Aorta (tissue), 5 donors: Measurements from ENCODE around the gene LNPEP. TPM values are rescaled to one million over a fixed set of nuclear protein-coding genes. Genes with fewer than 3 reads are reported as not detected.

ENCODE experiments used
- ATAC-seq: fragments of 200-7000 bp; cut with Tn5 transposase; one replicate; pipeline ENCODE4 v1.9.1; 2022; ENCODE audit warnings: moderate library complexity; ENCODE audit not compliant: low FRiP score
- DNase-seq, 2 donors: peaks; one replicate each; pipeline ENCODE4 v3.0.0-alpha.2; 2020
- H3K27ac ChIP-seq, 2 donors: one replicate each; pipeline ENCODE4 v1.5.1; 2013; ENCODE audit warnings: low read length in 2 of 2, mild to moderate bottlenecking in 2 of 2, moderate library complexity in 2 of 2, control low read depth in 1 of 2, inconsistent platforms in 1 of 2, low read depth in 1 of 2
- H3K27me3 ChIP-seq, 2 donors: one replicate each; pipeline ENCODE4 v1.6.1; 2013; ENCODE audit warnings: control low read depth in 1 of 2, low read length in 1 of 2, mild to moderate bottlenecking in 1 of 2, moderate library complexity in 1 of 2; ENCODE audit not compliant: insufficient read depth in 2 of 2, control insufficient read depth in 1 of 2
- H3K36me3 ChIP-seq, 2 donors: one replicate each; pipeline ENCODE4 v1.6.1; 2013; ENCODE audit warnings: control low read depth in 1 of 2, low read length in 1 of 2, mild to moderate bottlenecking in 1 of 2; ENCODE audit not compliant: insufficient read depth in 2 of 2, control insufficient read depth in 1 of 2
- H3K4me1 ChIP-seq, 2 donors: one replicate each; pipeline ENCODE4 v1.6.1; 2013; ENCODE audit warnings: low read length in 2 of 2, control low read depth in 1 of 2, mild to moderate bottlenecking in 1 of 2, moderate library complexity in 1 of 2; ENCODE audit not compliant: insufficient read depth in 2 of 2, control insufficient read depth in 1 of 2
- H3K4me3 ChIP-seq, 2 donors: one replicate each; pipeline ENCODE4 v1.5.1; 2013; ENCODE audit warnings: low read length in 2 of 2, control low read depth in 1 of 2, mild to moderate bottlenecking in 1 of 2
- H3K9me3 ChIP-seq: one replicate; pipeline ENCODE4 v1.6.1; 2013; ENCODE audit warnings: mild to moderate bottlenecking, low read length; ENCODE audit not compliant: control insufficient read depth
- whole genome bisulfite sequencing, 2 donors: extraction: QIAGEN DNeasy Blood & Tissue Kit; methylation state at CpG; one replicate each; pipeline ENCODE4 v1.1.7; 2013; 5-methylcytosine and 5-hydroxymethylcytosine counted together
- intact Hi-C, 2 donors: fragments of 100-400 bp; cut with DNase I; formaldehyde crosslinking; loops; one replicate each; pipeline versions ENCODE4 v1.14.2 to v1.15.0; 2022
- polyA plus RNA-seq, 2 donors: library from polyadenylated mRNA; stranded (reverse); fragments of 200-250 nt; gene quantifications; one replicate each; pipeline ENCODE4 v1.2.3, GENCODE V29; 2013
- total RNA-seq, 2 donors: library from RNA; stranded (reverse); fragmentation: NEBNext Ultra II Directional; extraction: Animal tissue kit (Norgen Biotek cat#: 25700); gene quantifications; one replicate each; pipeline ENCODE4 v1.2.1, GENCODE V29; 2021
- donor health status: healthy with polysubstance abuse.
- donor health status: Bipolar disorder and iron deficiency.
- donor health status: DM: no; HTN: no; CAD: no.
- donor health status: DM: no; HTN: no; CAD: no.
- donor health status: DM: yes; HTN: yes; CAD: no.

Gene LNPEP
- total and polyA plus RNA-seq, 4 donors, result 3.1 to 69.8 (median 29.5) TPM

DNA sequence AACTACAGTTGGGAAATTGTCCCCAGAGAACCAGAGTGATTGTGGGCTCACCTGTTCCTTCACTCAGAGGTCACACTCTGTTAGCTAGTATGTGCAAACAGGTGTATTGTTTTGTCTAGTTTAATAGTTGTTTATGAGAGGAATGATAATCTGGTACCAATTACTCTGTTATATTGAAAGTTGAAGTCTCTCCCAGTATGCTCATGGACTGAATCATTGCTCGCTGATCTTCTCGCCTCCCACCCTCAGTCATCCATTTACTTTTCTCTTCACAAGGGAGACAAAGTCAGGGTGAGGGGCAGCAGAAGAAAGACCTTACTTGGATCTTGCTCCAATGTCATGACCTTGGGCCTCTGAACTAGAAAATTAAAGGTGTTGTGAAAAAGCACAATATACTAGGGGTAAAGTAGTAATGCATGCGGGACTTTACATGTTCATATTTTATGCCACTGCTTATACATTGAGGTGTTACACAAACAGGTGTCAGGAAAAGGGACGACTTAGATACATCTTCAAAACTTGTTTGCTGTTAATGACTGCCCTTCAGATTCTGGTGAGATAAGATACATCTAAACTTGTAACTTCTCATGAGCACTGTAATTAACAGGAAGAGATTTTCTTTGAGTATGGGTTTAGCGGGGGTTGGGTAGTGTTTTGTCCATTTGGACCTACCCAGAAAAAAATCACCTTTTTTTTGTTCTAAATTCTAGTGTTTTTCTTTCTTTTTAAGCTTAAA lies 36.9 kb downstream of the LNPEP start:
- peaks cover 1 to 3% of the 10 kb centered on the region in 2 donors for H3K4me1 ChIP-seq
- H3K9me3 ChIP-seq, result no peaks in the 10 kb centered on the region
- H3K4me3 ChIP-seq, result no peak overlapping the region
- no peaks in the 10 kb centered on the region for H3K36me3 ChIP-seq
- no peak overlapping the region for H3K27ac ChIP-seq
- WGBS, 2 donors, result 97% methylated on average over 5 of the region's 5 CpGs
- no peak for DNase-seq
- ATAC-seq, result no peak
- no peaks in the 10 kb centered on the region for H3K27me3 ChIP-seq
- intact Hi-C loops, result no loop called here

DNA sequence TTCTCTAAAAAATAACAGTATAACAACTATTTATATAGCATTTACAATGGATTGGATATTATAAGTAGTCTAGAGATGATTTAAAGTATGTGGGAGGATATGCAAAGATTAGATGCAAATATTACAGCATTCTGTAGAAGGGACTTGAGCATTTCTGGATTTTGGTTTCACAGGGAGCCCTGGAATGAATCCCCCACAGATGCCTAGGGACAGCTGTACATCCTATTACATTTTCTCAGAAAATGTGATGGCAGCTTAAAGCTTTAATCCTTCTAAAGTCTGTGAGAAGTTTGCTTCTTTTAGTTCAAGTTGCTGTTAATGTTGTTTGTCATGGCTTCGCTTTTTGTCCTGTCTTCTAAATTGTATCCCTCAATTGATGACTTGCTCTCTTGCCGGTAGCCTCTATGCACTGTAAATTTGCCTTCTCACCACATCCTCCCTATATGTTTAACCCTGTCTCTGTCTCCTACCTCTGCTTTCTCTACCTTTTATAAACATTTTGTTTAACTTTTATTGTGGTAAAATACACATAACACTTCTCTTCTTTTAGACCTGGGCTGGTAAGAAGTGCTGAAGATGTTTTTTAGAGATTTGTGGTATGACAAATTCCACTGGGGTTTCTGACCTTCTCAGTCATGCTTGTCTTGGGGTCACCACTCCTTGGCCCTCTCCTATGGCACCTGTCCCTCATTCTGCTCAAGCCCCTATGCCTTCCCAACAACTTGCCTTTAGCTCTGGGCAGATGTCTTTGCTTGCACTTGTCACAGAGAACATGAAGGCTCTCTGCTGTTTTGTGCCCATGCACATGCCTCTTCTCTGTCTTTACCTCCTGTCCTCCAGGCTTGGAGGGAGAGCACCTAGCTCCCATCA lies 37.9 kb downstream of the LNPEP start:
- H3K27ac ChIP-seq, result no peak overlapping the region
- 91 to 92% methylated on average over 2 of the region's 2 CpGs for WGBS, 2 donors
- DNase-seq, result no peak

DNA sequence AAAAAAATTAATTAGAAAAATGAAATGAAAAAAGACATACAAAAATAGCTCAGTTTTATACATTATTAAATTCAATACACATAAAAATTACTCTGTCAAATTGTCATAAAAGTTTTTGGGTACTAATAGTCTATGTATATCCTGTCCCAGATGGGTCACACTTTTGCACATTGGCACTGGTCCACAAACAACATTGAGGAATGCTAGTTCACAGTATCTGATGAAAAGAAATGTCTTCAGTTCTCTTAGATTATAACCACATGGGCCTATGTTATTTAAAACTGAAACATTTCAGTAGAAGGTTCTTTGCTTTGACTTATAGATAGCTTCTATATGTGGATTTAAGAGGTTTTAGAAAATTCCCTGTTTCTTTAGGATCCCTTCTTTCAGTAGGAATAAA lies 39.8 kb downstream of the LNPEP start:
- Histone ChIP-seq H3K27ac (no peak overlapping the region), H3K36me3 (peaks cover 0 to 3% of the 10 kb centered on the region in 2 donors), H3K27me3 (no peaks in the 10 kb centered on the region), H3K4me1 (peaks cover 1 to 3% of the 10 kb centered on the region in 2 donors), H3K4me3 (no peak overlapping the region), H3K9me3 (no peaks in the 10 kb centered on the region)
- ATAC-seq, result no peak
- no peak for DNase-seq
- intact Hi-C loops, result no loop called here

More for the DNA sequence above, 37.9 kb downstream of the LNPEP start:
- Histone ChIP-seq H3K4me1 (peaks cover 1 to 3% of the 10 kb centered on the region in 2 donors), H3K9me3 (no peaks in the 10 kb centered on the region), H3K36me3 (no peaks in the 10 kb centered on the region), H3K4me3 (no peak overlapping the region), H3K27me3 (no peaks in the 10 kb centered on the region)
- no peak for ATAC-seq
- intact Hi-C loops, result no loop called here

DNA sequence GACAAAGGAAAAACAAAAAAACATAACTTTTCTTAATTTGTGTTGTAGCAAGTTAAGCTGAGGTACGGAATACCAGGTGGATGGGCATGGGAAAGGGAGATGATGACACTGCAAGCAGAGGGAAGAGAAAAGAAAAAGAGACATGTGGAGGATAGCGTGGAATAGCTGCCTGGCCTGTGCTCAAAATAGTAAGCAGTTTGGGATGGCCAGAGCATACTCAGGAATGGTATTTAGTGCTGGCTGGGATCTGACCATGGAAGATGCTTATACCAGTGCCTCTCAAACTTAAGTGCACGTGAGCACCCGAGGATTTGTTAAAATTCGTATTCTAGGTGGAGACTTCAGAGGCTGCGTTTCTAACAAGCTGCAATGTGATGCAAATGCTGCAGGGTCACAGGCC lies 41.3 kb downstream of the LNPEP start:
- no peaks in the 10 kb centered on the region for H3K27me3 ChIP-seq
- no peak for DNase-seq
- no peak for ATAC-seq
- H3K4me3 ChIP-seq, result no peak overlapping the region
- 74 to 81% methylated on average over 6 of the region's 6 CpGs for WGBS, 2 donors
- H3K4me1 ChIP-seq, result peaks cover 1 to 3% of the 10 kb centered on the region in 2 donors
- intact Hi-C loops, result no loop called here
- no peaks in the 10 kb centered on the region for H3K9me3 ChIP-seq
- H3K27ac ChIP-seq, result no peak overlapping the region
- peaks cover 0 to 3% of the 10 kb centered on the region in 2 donors for H3K36me3 ChIP-seq

DNA sequence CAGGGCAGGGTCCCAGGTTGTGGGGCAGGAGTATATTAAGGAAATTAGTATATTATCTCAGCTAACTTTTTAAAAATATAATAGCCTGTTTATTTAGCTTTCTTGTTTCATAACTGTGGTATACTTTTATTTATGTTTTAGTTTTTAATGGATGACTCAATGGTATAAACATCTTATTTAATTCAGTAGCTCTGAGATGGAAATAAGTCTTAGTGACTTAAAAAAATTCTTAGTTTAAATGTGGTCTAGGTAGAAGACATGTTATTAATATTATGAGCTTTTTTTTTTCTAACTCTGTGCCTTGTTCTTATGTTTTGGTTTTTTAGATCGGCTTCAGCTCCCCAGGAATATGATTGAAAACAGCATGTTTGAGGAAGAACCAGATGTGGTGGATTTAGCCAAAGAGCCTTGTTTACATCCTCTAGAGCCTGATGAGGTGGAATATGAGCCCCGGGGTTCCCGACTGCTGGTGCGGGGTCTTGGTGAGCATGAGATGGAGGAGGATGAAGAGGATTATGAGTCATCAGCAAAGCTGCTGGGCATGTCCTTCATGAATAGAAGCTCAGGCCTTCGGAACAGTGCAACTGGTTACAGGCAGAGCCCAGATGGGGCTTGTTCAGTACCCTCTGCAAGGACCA lies 43.1 kb downstream of the LNPEP start:
- DNase-seq (no peak), ATAC-seq (no peak)
- Histone ChIP-seq H3K9me3 (no peaks in the 10 kb centered on the region), H3K27ac (no peak overlapping the region), H3K36me3 (peaks cover 0 to 3% of the 10 kb centered on the region in 2 donors), H3K4me1 (peaks cover 0 to 1% of the 10 kb centered on the region in 2 donors), H3K4me3 (no peak overlapping the region), H3K27me3 (no peaks in the 10 kb centered on the region)
- intact Hi-C loops, result no loop called here
- 97 to 98% methylated on average over 5 of the region's 5 CpGs for WGBS, 2 donors

DNA sequence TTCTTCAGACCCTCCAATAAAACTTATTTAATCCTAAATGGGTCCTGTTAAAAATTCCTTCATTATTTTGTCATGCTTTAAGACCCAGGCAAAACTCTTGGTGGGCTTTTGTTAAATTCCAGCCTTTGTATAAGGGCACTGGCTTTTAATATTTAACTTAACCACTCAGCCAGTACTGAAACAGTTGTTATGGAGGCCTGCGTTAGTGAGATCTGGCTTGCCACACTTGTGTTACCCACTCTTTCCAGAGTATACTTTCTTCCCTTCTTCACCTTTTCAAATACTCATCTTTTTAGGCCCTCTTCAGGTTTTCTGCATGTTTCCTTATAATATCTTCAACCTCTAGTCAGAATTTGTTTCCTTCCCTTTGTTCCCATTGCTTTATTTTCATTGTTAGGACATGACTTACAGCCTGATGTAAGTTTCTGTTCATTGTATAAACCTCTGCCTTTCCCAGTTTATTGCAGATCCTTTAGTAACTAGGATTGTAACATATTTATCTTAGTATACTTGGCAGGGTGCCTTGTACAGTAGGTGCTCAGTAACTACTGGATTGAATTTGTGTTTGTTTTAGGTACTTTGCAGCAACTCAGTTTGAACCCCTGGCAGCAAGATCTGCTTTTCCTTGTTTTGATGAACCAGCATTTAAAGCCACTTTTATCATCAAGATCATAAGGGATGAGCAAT lies 48.8 kb downstream of the LNPEP start:
- no peak overlapping the region for H3K4me3 ChIP-seq
- H3K9me3 ChIP-seq, result no peaks in the 10 kb centered on the region
- no peaks in the 10 kb centered on the region for H3K4me1 ChIP-seq
- no peak overlapping the region for H3K27ac ChIP-seq
- ATAC-seq (no peak), DNase-seq (no peak)
- intact Hi-C loops, result no loop called here
- WGBS, 2 donors, result 85 to 90% methylated on average over 1 of the region's 1 CpG
- H3K36me3 ChIP-seq, result peaks cover 0 to under 1% of the 10 kb centered on the region in 2 donors
- H3K27me3 ChIP-seq, result no peaks in the 10 kb centered on the region

DNA sequence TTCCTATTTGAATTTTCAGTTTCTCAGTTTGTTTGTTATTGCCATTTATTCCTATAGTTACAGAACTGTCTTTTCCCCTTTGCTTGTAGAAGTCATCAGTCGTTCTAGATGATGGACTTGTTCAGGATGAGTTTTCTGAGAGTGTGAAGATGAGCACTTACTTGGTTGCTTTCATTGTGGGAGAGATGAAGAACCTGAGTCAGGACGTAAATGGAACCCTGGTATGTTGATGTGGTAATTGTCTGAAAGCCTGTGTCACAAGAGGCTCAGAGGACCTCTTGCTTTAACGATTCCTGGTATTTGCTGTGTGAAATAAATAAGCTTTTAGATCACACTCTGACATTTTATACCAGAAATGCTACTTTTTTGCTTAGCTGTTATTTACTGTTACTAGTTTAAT lies 50.6 kb downstream of the LNPEP start:
- intact Hi-C loops, result no loop called here
- no peaks in the 10 kb centered on the region for H3K9me3 ChIP-seq
- WGBS, 2 donors, result 87 to 91% methylated on average over 3 of the region's 3 CpGs

DNA sequence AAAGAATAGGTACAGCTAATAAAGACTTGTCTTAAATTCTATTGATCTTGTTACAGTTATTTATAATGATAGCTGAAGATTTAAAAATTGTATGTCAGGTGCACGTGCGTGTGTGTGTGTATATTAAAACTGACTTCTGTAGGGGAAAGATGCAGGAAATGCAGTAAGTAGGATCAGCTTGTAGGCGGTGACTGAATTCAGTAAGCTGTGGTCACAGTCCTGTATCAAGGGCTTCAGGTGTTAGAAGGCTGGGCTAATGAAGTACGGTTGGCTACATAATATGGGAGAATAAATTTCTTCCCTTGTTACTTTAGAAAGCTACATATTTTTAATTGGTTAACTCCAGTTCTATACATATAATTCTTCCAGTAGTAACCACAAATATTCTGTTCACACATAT lies 54.2 kb downstream of the LNPEP start:
- Histone ChIP-seq H3K27me3 (no peaks in the 10 kb centered on the region), H3K4me3 (no peak overlapping the region), H3K4me1 (no peaks in the 10 kb centered on the region), H3K27ac (no peak overlapping the region), H3K36me3 (no peaks in the 10 kb centered on the region), H3K9me3 (no peaks in the 10 kb centered on the region)
- ATAC-seq (no peak), DNase-seq (no peak)
- 95 to 96% methylated on average over 4 of the region's 4 CpGs for WGBS, 2 donors
- intact Hi-C loops, result loop anchor here in 1 of 2 donors (10.0 kb wide), 2 partner anchors 55 to 115 kb away; partner anchors contain the start of genes ERAP2 and LNPEP

More for the DNA sequence above, 50.6 kb downstream of the LNPEP start:
- no peak overlapping the region for H3K4me3 ChIP-seq
- DNase-seq, result no peak
- H3K27ac ChIP-seq, result no peak overlapping the region
- no peaks in the 10 kb centered on the region for H3K36me3 ChIP-seq
- no peaks in the 10 kb centered on the region for H3K4me1 ChIP-seq
- H3K27me3 ChIP-seq, result no peaks in the 10 kb centered on the region
- no peak for ATAC-seq
